Lower lobe of right lung (tissue), 2 donors: ENCODE results near the gene MGMT. TPM values are rescaled to one million over a fixed set of nuclear protein-coding genes. Genes with fewer than 3 reads are reported as not detected.

ENCODE experiments used
- ATAC-seq, 2 donors: fragments of 200-7000 bp; cut with Tn5 transposase; one replicate each; pipeline ENCODE4 v1.9.1; 2020 to 2022; ENCODE audit warnings: mild to moderate bottlenecking in 2 of 2, moderate library complexity in 2 of 2
- DNase-seq: peaks from one replicate; pipeline ENCODE4 v3.0.0-alpha.2; 2020
- H3K27ac ChIP-seq: fragments of 200-600 bp; one replicate; pipeline ENCODE4 v1.8.0; 2022
- H3K27me3 ChIP-seq: fragments of 200-600 bp; one replicate; pipeline ENCODE4 v1.8.0; 2022; ENCODE audit warnings: low read depth
- H3K36me3 ChIP-seq: fragments of 200-600 bp; one replicate; pipeline ENCODE4 v1.8.0; 2022; ENCODE audit warnings: mild to moderate bottlenecking
- H3K4me1 ChIP-seq: fragments of 200-600 bp; one replicate; pipeline ENCODE4 v1.8.0; 2022
- H3K4me3 ChIP-seq: fragments of 200-600 bp; one replicate; pipeline ENCODE4 v1.8.0; 2022; ENCODE audit warnings: mild to moderate bottlenecking
- H3K9me3 ChIP-seq: fragments of 200-600 bp; one replicate; pipeline ENCODE4 v1.8.0; 2022
- intact Hi-C: fragments of 100-400 bp; cut with DNase I; formaldehyde crosslinking; loops from one replicate; pipeline ENCODE4 v1.11.0; 2022
- total RNA-seq: library from RNA; stranded (reverse); fragmentation: NEBNext Ultra II Directional; extraction: Animal tissue kit (Norgen Biotek cat#: 25700); gene quantifications from one replicate; pipeline ENCODE4 v1.2.1, GENCODE V29; 2021
- TF ChIP-seq, protein P1 (sequence below): fragments of 200-600 bp; IDR thresholded peaks from one replicate; pipeline ENCODE4 v1.8.0; 2022; ENCODE audit warnings: antibody characterized with exemption, mild to moderate bottlenecking
- donor health status: DM: no; HTN: yes; CAD: no; lungs with severe emphysema.

Gene MGMT
- total RNA-seq, 1 donor from 2014 or later, result 19.9 TPM

DNA sequence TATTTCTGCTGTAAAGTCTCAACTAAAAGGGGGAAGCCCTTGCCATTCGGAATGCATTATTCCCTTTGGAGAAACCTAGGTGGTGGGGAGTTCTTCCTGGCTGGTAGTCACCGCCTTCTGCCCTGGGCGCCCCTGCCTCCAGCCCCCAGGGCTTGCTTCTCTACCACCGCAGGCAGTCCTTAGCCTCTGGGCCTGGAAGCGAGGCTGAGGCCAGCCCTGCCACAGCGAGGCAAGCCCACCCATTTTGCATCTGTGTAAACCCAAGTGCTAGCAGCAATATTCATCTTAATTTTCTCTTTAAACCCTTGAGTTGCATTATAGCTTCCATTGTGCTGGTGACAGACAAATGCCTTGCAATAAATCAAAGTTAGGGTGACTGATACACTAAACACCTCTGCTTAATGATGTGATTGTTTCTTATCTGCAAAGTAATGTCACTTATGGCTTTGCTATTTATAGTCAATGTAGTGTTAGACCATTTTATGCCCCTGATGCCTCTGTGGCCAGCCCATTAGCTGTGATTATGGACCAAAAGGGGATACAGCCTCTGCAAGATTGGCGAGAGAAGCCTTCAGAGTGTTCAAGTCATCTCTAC lies 26.2 kb upstream of the MGMT start:
- Histone ChIP-seq H3K36me3 (no peaks in the 10 kb centered on the region), H3K9me3 (no peaks in the 10 kb centered on the region), H3K4me3 (no peak overlapping the region), H3K27ac (no peak overlapping the region), H3K4me1 (no peaks in the 10 kb centered on the region), H3K27me3 (peaks cover 5% of the 10 kb centered on the region)
- intact Hi-C loops, result no loop called here
- ATAC-seq (no peak), DNase-seq (no peak)
- TF ChIP-seq, protein P1, sequence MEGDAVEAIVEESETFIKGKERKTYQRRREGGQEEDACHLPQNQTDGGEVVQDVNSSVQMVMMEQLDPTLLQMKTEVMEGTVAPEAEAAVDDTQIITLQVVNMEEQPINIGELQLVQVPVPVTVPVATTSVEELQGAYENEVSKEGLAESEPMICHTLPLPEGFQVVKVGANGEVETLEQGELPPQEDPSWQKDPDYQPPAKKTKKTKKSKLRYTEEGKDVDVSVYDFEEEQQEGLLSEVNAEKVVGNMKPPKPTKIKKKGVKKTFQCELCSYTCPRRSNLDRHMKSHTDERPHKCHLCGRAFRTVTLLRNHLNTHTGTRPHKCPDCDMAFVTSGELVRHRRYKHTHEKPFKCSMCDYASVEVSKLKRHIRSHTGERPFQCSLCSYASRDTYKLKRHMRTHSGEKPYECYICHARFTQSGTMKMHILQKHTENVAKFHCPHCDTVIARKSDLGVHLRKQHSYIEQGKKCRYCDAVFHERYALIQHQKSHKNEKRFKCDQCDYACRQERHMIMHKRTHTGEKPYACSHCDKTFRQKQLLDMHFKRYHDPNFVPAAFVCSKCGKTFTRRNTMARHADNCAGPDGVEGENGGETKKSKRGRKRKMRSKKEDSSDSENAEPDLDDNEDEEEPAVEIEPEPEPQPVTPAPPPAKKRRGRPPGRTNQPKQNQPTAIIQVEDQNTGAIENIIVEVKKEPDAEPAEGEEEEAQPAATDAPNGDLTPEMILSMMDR, result no peak

DNA sequence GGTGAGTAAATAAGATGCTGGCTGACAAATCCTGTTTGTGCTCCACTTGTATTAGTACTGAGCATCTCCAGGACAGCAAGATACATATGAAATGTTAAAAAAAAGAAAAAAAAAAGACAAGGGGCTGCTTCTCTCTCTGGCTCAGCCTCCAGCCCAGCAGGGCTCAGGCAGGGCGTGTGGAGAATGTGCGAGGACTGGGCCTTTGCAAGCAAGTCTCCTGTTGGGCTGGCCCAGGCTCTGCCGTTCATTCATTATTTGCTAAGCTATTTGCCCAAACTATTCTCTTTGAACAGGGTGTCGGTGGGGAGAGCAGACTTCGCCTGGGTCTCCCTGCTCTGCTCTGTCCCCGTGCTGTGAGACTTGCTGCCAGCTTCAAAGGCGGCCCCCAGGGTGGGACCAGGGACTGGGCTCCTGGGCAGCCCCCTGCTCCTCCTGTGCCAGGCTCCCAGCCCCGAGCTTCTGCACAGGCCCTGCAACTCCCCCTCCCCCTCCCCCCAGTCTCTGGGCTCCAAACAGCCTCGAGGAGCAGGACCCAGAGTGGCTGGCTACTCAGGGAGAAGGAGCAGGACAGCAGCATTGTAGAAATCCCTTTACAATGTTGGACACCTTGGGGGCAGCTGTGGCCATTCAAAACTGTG lies 25.6 kb upstream of the MGMT start:
- Histone ChIP-seq H3K36me3 (no peaks in the 10 kb centered on the region), H3K27me3 (peaks cover 5% of the 10 kb centered on the region), H3K9me3 (no peaks in the 10 kb centered on the region), H3K4me3 (no peak overlapping the region), H3K4me1 (no peaks in the 10 kb centered on the region), H3K27ac (no peak overlapping the region)
- TF ChIP-seq, protein P1, result no peak
- ATAC-seq (no peak), DNase-seq (no peak)
- intact Hi-C loops, result no loop called here

DNA sequence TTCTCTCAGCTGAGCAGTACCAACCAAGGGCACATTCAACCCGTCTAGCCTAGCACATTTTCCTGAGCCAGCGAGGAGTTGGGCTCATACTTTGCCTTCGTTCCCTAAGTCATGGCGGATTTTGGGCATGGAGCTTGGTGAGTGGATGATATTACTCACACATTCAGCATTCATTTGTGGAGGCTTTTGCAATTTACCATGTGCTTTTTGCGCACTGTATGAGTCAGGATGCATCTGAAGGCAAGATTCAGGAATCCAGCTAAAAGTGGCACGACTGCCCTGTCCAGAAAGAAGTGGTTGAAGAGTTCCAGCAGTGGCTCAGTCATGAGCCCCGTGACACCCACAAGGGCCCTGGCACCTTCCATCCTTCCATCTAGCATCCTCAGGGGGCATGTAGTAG lies 24.2 kb upstream of the MGMT start:
- intact Hi-C loops, result no loop called here
- Histone ChIP-seq H3K4me3 (no peak overlapping the region), H3K4me1 (no peaks in the 10 kb centered on the region), H3K27me3 (peaks cover 5% of the 10 kb centered on the region), H3K36me3 (no peaks in the 10 kb centered on the region), H3K27ac (no peak overlapping the region), H3K9me3 (no peaks in the 10 kb centered on the region)
- DNase-seq (no peak), ATAC-seq (no peak)
- TF ChIP-seq, protein P1, result no peak

DNA sequence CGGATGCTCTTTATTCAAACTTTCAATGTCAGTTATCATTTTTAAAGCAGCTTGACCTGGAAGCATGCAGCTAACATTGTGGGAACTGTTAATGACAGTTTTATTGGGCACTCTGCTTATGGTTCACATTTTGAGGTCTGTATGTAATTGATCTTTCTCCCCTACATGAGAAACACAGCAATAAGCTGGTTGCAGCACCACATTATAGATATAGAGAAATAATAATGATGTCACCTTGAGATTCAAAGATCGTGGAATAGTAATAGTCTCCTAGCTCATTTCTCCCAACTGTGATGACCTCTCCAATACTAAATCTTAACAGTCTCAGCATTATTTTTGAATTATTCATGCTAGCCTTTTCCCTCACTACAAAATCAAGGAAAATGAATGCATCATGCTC lies 22.7 kb upstream of the MGMT start:
- intact Hi-C loops, result no loop called here
- DNase-seq, result no peak
- no peak overlapping the region for H3K4me3 ChIP-seq
- no peak overlapping the region for H3K27ac ChIP-seq
- H3K4me1 ChIP-seq, result no peaks in the 10 kb centered on the region
- TF ChIP-seq, protein P1, result no peak
- no peaks in the 10 kb centered on the region for H3K9me3 ChIP-seq
- H3K36me3 ChIP-seq, result no peaks in the 10 kb centered on the region
- H3K27me3 ChIP-seq, result peaks cover 5% of the 10 kb centered on the region
- no peak for ATAC-seq

DNA sequence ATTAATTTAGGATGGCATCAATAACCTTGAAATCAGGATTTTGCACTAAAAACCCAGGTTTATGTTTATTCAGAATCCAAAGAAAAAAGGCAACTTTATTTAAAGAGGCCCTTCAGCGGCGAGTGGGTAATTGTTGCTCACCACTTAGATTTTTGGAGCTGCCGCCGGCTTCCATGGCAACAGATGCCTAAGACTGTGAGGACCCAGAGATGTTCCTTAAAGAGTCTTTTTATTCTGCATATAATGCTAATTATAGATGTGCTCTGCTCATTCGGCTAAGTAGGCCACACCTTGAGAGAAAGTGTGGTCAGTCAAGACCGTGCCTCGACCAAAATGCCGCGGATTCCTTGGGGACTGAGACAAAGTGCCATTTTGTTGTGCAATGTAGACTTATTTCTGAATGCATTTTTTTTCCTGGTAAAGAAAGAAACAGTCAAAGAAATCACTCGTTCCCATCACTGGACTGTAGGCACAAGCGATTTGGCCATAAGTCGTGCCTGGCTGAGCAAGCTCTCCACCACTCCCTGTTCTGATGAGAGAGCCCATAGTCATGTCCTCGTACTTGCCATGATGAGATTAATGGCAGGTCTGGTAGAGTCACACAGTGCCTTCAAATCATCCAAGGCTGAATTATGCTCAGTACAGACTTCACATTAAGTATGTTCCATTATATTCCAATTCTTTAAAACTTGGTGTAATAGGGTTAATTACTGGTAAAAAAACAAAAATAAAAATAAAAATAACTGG lies 21.4 kb upstream of the MGMT start:
- Histone ChIP-seq H3K27ac (no peak overlapping the region), H3K4me1 (no peaks in the 10 kb centered on the region), H3K36me3 (no peaks in the 10 kb centered on the region), H3K27me3 (peaks cover 5% of the 10 kb centered on the region), H3K4me3 (no peak overlapping the region), H3K9me3 (no peaks in the 10 kb centered on the region)
- TF ChIP-seq, protein P1, result no peak
- DNase-seq (no peak), ATAC-seq (no peak)
- intact Hi-C loops, result no loop called here
